ENCODE results near the gene PAH.

The PAH gene

GRCh38 chr12:102950950-102951619 is 34.0 kb upstream of the PAH start:
- DNase-seq, result no peak

DNA sequence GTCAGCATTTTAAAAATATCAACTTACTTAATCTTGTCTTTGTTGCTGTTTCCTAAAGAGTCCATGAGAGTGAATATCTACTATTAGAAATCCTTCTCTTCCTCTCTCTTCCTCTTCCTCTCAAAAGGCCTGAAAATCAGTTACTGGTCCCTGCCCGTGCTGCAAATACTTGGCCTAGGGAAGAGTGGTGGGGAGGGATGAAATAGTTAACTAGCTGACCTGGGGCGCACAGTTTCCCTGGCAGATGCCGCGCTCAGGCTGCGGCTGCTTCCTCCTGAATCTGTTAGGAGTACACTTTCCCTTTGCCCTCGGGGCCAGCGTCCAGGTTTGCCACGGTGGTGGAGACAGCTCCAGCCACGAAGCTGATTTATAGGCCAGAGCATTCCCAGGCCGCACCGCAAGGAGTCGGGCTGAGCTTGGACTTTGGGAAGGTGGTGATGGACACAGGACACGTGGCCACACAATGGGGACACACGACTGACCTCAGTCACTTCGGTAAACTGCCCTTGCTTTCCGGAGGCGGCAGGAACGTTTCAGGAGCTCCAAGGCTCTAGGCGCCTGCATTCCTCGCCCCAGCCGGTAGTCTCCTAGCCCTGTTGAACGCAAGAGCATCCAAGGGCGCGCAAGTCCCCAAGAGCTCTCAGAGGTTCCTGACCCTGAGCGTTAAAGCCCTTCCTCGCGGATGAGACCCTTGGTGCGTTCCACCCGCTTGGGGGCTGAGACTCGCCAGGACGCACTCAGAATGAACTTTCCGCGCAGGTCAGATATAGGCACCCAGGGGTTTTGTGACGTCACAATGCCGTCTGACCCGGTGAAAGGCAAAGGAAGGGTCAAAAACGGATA is 33.3 kb upstream of the PAH start:
- DNase-seq, result peak in 18 of 51 donors; percentile 6 to 32 (median 15)

DNA sequence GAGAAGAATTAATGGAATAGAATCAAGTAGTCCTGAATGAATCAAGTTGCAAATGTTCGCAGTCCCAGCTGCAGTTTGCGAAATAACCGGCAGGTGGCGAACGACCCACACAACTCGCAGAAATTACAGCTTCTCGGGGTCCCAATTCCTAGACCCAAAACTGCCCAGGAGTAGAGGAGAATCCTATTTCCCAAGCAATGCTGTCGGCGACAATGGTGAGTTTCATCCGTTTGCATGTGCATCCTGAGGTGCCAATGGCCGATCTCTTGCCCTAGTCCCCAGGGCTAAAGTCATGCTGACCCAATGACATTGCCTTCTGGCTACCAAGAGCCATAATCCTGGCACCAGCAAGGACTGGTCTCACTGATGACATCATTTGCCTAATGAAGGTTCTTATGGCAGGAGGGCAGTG is 31.9 kb upstream of the PAH start:
- DNase-seq, result peak in 35 of 51 donors; percentile 7 to 73 (median 36)

DNA sequence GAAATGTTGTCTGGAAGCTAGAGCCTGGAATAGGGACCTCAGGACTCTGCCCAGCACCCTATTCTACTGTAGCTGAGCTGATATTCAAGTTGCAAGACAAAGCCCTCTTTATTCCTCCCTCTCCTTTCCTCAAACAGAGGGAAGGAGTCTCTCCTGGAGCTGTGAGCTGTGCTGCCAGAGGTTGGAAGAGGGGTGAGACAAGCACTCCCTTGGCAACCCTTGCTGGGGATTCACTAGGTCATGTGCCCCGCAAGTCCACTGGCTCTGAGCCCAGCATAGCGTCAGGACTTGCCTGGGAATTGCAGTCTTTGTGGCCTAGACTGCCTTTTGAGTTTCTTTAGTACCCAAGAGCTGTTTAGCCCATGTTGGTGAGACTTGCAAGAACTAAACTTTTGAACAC is 29.0 kb upstream of the PAH start:
- no peak for DNase-seq

DNA sequence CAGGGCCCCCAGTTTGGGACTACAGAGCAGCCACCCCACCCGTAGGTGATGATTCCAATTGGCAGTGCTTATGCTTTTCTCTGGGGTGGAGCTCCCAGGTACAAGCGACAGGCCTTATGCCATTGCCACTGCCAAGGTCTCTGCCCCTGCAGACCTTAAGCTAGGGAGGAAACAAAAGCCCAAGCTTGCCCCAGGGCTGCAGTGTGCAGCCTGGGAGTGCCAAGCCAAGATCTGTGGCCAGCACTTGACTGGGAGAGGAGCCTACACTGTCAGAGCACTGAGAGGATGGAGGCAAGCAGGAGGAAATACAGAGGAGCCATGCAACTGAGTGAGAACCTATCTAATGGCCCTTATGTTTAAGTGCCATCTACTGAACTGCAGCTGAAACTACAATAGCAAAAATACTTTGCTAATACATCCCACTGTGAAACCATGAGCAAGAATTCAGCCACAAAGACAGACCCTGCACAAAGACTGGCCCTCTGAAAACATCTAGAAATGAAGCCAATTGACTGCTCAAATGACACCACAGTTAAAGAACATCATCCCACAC is 22.7 kb upstream of the PAH start:
- no peak for DNase-seq

- DNase-seq, result no peak
Measured at GRCh38 chr12:102939059-102939458, 22.0 kb upstream of the PAH start.

DNA sequence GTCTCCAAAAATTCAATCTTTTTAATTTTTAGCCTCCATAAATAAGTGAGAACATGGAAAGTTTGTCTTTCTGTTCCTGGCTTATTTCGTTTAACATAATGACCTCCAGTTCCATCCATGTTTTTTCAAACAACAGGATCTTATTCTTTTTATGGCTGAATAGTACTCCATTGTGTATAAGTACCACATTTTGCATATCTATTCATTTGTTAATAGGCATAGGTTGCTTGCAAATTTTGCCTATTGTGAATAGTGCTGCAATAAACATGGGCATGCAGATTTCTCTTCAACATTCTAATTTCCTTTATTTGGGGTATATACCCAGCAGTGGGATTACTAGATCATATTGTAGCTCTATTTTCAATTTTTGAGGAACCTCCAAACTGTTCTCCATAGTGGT is 16.1 kb upstream of the PAH start:
- DNase-seq, result no peak

GRCh38 chr12:102927220-102927619 is 10.2 kb upstream of the PAH start:
- DNase-seq, result no peak

DNA sequence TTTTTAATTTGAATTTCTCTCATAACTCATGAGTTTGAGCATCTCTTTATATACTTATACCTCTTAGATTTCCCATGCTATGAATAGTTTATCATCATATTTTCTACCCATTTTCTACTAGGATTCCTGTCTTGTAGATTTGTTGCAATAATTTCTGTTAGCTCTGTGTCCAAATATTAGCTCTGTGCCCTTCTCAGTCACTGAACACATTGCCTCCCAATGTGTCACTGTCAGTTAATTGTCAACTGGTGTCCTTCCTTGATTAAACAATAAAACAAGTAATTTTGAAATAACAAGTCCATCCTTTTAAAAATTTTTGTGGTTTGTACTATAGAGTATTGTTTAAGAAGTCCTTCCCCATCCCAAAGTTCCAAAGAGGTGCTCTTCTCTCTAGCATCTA is 4.2 kb upstream of the PAH start:
- DNase-seq, result no peak

- DNase-seq, result no peak
Measured at GRCh38 chr12:102920271-102920670, 3.2 kb upstream of the PAH start.

DNA sequence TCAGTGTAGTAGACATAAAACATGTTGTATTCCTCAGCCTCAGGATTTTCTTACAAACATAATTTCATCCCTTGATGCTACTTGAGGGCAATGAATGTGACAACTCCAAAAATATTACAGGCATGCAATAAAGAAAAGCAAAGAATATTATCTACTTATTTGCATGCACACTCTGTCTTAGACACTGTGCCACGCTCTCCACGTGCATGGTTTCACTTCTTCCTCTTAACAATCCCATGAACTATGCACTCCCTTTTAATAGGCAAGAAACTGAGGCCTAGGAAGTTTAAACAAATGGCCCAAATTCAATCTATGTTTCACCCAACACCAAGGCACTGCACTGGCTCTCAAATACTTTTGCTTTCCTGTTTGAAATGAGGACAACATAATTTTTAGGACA is 1.8 kb upstream of the PAH start:
- no peak for DNase-seq

- DNase-seq, result no peak
Measured at GRCh38 chr12:102916252-102917025, 605 bp downstream of the PAH start.

DNA sequence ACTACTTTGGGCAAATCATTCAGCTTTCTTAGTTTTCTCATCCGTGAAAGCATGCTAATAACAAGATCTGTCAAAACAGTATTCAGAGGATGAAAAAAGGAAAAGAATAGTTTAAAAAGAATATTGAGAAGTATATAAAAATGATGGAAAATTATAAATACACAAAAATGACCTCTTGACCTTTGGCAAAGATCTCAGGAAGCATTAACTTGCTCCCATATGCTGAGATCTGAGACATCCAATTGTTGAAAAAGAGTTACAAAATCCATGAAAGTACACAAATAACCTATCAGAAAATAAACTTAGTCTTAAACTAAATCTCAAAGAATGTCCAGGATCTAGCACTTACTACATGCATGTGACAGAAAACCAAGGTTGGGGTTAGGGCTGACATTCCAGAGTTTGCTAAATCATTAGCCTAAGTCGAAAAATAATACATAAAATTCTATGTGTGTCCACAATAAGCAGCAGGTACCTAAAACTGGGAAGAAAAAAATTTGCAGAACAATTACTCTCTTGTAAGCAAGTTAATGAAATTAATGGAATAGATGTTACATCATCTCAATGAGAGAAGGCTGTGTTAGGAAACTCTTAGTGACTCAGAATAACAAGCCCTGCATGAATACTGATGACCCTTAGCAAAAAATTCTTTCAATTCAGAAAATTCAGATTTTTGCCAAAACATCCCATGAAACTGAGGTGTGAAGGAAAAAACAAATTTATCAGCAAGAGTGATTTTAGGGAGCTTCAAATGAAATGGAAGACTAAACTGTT is 3.4 kb downstream of the PAH start:
- no peak for DNase-seq

- no peak for DNase-seq
Measured at GRCh38 chr12:102912258-102912657, 4.8 kb downstream of the PAH start.

DNA sequence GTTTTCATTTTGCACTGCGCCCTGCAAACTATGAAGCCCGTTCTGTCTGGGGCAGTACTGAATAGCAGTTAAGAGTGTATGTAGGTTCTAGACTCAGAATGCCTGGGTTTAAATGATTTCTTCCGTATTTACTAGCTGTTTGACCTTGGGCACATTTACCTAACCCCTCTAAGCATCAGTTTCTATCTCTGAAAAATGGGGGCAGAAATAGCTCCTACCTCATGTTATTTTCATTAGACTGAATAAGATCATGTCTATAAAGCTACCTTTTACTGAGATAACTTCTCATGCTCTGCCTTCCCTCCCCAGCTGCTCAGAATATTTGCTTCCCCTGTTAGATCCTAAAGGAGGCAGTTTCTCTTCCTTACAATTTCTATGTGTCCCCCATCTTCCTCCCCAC is 5.7 kb downstream of the PAH start:
- no peak for DNase-seq

- no peak for DNase-seq
Measured at GRCh38 chr12:102910792-102911191, 6.3 kb downstream of the PAH start.

GRCh38 chr12:102910137-102910536 is 6.9 kb downstream of the PAH start:
- no peak for DNase-seq

DNA sequence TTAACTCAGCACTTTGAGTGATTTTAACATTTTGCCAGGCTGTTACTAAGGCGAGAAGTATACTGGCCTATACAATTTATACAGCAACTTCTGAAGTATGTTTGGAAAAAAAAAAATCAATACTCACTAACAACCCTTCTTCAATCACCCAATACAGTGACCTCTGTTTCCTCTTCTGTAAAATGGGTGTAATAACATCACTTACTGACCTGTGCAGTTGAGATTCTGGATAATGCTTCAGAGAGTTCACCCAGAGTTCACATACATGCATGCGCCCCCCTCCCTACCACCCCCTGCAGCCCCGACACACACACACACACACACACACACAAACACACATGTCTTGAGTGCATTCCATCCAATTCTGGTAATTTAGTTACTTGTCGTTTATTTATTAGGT is 9.1 kb downstream of the PAH start:
- no peak for DNase-seq

DNA sequence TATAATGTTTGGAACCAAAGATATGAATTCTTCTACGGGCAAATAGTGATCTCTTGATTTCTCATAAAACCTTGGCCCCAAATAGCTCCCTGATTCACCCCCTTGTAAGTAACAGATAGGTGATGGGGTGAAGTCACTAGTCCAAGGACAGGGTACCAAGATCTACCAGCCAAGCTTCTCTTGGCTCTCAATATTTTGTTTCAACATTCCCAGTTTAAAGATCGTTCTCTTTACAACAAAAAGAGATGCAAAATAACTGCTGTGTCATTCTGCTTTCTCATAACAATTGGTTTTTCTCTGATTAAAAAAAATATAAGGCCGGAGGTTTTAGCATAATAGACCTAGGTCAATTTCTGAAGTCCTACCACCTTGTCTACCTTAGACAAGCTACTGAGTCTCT is 11.8 kb downstream of the PAH start:
- DNase-seq, result no peak

DNA sequence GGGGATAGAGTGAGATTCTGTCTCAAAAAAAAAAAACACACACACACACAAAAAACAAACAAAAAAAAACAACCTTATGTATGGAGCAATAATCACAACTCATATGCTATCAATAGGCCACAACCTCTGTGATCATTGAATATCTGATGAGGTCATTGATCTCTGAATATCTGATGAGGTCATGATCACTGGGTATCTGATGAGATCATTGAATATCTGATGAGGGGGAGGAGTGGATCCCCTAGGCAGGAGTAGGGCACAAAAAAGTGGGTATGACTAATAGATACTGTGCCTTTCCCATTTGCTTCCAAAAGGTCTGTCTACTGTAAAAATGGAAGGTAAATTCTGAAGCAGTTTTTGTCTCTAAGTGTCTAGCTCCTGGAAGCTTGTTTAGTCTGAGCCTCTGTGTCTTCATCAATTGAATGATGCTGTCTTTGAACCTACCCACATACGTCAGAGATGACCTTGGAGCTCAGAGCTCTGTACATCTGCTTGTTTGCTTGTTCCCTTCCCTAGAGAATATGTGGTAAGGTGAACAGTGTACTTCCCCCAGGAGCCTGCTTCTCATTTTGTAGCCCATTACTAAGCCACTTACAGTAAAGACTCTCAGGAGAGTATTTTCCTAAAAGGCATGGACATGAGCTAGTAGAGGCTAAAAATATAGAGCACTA is 13.6 kb downstream of the PAH start:
- no peak for DNase-seq

DNA sequence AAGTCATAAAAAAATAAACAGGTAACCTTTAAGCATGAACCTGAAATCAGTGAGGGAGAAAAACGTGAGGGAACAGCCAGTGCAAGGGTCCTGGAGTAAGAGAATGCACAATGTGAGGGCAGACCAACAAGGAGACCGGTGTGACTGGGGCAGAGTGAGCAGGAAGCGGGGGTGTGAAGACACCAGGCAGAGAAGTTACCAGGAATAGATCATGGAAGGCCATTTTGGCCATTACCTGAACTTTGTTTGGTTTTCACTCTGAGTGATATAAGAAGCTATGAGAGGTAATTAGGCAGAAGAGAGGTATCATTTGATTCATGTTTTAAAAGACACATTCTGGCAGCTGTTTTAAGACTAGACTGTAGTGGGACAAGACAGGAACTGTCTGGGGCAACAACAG is 15.0 kb downstream of the PAH start:
- no peak for DNase-seq

All from hypothalamus (tissue), 51 donors.